Measurements from ENCODE around the gene P2RX2. TPM values are rescaled to one million over a fixed set of nuclear protein-coding genes. Genes with fewer than 3 reads are reported as not detected.

The P2RX2 gene
- total RNA-seq, 4 donors from 2014 or later, result 0.47 to 3.9 (median 3.3) TPM

DNA sequence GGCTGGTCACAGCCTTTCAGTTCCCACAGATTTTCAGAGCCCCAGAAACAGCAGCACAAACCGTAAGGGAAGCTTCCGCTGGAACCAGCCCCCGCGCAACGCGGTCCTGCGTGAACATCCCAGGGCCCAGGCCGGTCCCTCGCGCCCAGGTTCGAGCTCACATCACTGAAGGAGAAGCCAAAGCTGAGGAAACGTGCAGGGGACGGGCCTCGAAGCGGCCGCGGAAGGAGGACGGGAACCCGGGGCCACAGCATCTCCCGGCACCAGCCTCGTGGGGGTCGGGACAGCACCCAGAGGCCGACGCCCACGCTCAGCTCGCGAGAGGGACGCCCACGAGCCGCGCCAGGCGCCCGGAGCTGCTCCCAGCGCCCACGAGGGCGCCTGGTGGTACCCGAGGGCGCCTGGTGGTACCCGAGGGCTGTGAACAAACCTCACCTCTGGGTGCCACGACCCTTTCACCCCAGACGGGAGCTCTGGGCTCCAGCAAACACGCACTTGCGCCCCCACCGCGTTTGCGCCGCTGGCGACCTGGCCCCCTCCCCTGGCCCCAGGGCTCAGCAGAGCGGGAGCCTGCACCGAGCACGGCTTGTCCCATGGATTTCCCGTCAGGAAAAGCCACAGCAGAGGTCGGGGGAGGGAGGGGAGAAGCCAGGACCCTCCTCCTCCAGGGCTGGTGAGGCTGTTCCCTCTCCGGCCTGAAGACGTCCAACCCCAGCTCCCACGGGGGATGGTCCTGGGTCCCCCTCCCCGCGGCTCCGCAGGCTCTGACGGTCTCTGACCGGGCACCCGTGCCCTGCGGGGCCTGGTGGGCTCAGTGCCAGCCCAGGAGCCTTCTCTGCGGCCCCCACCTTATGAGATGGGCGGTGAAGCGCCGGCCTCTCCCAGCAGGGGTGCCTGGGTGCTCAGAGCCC lies 15.1 kb upstream of the P2RX2 start:
- H3K27me3 ChIP-seq, result peaks cover 70% of the 10 kb centered on the region
- peak; percentile 8 for ATAC-seq
- H3K9me3 ChIP-seq, result no peaks in the 10 kb centered on the region

DNA sequence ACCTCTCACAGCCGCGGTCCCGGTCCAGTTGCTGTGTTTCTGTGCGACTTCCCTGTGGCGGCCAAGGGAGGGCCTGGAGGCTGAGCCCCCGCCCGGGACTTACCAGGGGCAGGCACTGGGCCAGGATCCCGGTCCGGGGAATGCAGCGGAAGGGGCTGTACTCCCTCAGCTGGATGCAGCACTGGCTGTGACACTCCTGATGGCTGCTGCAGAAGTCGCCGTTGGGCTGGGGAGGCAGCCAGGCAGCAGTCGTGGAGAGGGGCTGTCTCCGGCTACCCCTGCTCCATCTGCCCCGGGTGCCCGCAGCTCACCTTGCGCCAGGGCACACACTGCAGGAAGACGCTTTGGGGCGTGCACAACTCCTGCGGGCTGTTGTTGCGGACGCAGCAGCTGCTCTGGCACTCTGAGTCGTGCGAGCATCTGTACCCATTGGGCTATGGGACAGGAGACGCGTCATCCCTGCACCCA lies 14.4 kb upstream of the P2RX2 start:
- peak overlapping the region in 1 of 2 donors; percentile 47 for H3K4me3 ChIP-seq
- no peaks in the 10 kb centered on the region for H3K36me3 ChIP-seq
- peaks cover 75% of the 10 kb centered on the region for H3K27me3 ChIP-seq
- peaks cover 0 to 33% (median 9%) of the 10 kb centered on the region in 3 donors for H3K4me1 ChIP-seq
- peak overlapping the region in 3 of 4 donors; percentile 72 to 80 (median 79) for H3K27ac ChIP-seq
- no CpG with 5 or more reads among the region's 26 CpGs for WGBS, 2 donors (ENCODE audit: low coverage in 1 of 2)
- TF ChIP-seq POLR2A (IDR thresholded peaks at IDR 0.05) (no peak), POLR2AphosphoS5 (IDR thresholded peaks at IDR 0.05) (no peak), EP300 (IDR thresholded peaks at IDR 0.05) (no peak)
- TF ChIP-seq, protein P1, sequence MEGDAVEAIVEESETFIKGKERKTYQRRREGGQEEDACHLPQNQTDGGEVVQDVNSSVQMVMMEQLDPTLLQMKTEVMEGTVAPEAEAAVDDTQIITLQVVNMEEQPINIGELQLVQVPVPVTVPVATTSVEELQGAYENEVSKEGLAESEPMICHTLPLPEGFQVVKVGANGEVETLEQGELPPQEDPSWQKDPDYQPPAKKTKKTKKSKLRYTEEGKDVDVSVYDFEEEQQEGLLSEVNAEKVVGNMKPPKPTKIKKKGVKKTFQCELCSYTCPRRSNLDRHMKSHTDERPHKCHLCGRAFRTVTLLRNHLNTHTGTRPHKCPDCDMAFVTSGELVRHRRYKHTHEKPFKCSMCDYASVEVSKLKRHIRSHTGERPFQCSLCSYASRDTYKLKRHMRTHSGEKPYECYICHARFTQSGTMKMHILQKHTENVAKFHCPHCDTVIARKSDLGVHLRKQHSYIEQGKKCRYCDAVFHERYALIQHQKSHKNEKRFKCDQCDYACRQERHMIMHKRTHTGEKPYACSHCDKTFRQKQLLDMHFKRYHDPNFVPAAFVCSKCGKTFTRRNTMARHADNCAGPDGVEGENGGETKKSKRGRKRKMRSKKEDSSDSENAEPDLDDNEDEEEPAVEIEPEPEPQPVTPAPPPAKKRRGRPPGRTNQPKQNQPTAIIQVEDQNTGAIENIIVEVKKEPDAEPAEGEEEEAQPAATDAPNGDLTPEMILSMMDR (IDR thresholded peaks at IDR 0.05), result no peak
- no peaks in the 10 kb centered on the region for H3K9me3 ChIP-seq
- peak; percentile 23 for ATAC-seq

More for the DNA sequence above, 15.1 kb upstream of the P2RX2 start:
- TF ChIP-seq POLR2AphosphoS5 (IDR thresholded peaks at IDR 0.05) (no peak), POLR2A (IDR thresholded peaks at IDR 0.05) (no peak), EP300 (IDR thresholded peaks at IDR 0.05) (no peak)
- TF ChIP-seq, protein P1 (IDR thresholded peaks at IDR 0.05), result no peak
- Histone ChIP-seq H3K36me3 (no peaks in the 10 kb centered on the region), H3K27ac (peak overlapping the region in 3 of 4 donors; percentile 72 to 80 (median 79)), H3K4me3 (peak overlapping the region; percentile 0 to 47), H3K4me1 (peaks cover 0 to 38% (median 9%) of the 10 kb centered on the region in 3 donors)
- WGBS, 2 donors (ENCODE audit: low coverage in 1 of 2), result no CpG with 5 or more reads among the region's 67 CpGs

GRCh38 chr12:132604668-132605441 lies 13.7 kb upstream of the P2RX2 start:
- Histone ChIP-seq H3K4me1 (peaks cover 0 to 31% (median 9%) of the 10 kb centered on the region in 3 donors), H3K36me3 (no peaks in the 10 kb centered on the region), H3K4me3 (peak overlapping the region in 1 of 2 donors; percentile 47), H3K27me3 (peaks cover 82% of the 10 kb centered on the region), H3K9me3 (no peaks in the 10 kb centered on the region), H3K27ac (peak overlapping the region in 1 of 4 donors; percentile 80)
- ATAC-seq, result no peak
- 77 to 86% methylated on average over 1 to 5 of the region's 16 CpGs for WGBS, 2 donors (ENCODE audit: low coverage in 1 of 2)
- TF ChIP-seq, protein P1 (IDR thresholded peaks at IDR 0.05), result no peak
- no peak for TF ChIP-seq POLR2AphosphoS5 (IDR thresholded peaks at IDR 0.05)
- TF ChIP-seq EP300 (IDR thresholded peaks at IDR 0.05), result no peak
- TF ChIP-seq POLR2A (IDR thresholded peaks at IDR 0.05), result no peak

- Histone ChIP-seq H3K36me3 (no peaks in the 10 kb centered on the region), H3K27me3 (peaks cover 89% of the 10 kb centered on the region), H3K4me1 (peaks cover 0 to 30% (median 5%) of the 10 kb centered on the region in 3 donors), H3K4me3 (no peak overlapping the region), H3K27ac (no peak overlapping the region), H3K9me3 (no peaks in the 10 kb centered on the region)
- ATAC-seq, result no peak
- no peak for TF ChIP-seq POLR2AphosphoS5 (IDR thresholded peaks at IDR 0.05)
- TF ChIP-seq, protein P1 (IDR thresholded peaks at IDR 0.05), result no peak
- TF ChIP-seq POLR2A (IDR thresholded peaks at IDR 0.05), result no peak
- no peak for TF ChIP-seq EP300 (IDR thresholded peaks at IDR 0.05)
- 42 to 100% methylated on average over 2 to 4 of the region's 18 CpGs for WGBS, 2 donors (ENCODE audit: low coverage in 1 of 2)
These were observed 12.7 kb upstream of the P2RX2 start for GRCh38 chr12:132605892-132606291.
